ENCODE measurements around the gene NCF4.

DNA sequence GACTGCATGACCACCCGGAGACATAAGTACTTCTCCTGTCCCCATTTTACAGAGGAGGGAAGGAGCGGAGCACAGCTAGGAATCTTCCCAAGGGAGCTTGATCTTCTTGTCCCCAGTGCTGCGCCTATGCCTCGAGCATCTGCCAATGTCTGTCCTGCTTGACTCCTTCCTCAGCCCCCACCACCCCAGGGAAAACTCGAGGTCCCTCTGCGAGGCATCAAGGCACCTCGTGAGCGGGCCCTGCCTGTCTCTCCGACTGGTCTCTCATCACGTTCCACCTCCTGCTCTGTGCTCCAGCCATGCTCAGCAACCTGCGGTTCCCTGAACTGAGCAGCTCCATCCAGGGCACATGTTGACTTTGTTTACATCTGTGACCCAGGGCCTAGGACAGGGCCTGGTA, 2.5 kb downstream of the NCF4 start:
- TF ChIP-seq PPARA (CRISPR knock-in tag; IDR thresholded peaks at IDR 0.05; ENCODE audit: borderline replicate concordance) (no peak), ESRRG (CRISPR knock-in tag; IDR thresholded peaks at IDR 0.05) (no peak), ZC3H10 (CRISPR knock-in tag; IDR thresholded peaks at IDR 0.05) (no peak), ZNF565 (CRISPR knock-in tag; conservative IDR thresholded peaks at IDR 0.05; ENCODE audit: low read depth) (no peak), ZFP3 (CRISPR knock-in tag; IDR thresholded peaks at IDR 0.05) (no peak), OSR1 (CRISPR knock-in tag; IDR thresholded peaks at IDR 0.05) (no peak), ZFP30 (CRISPR knock-in tag; IDR thresholded peaks at IDR 0.05) (no peak), GLIS3 (CRISPR knock-in tag; IDR thresholded peaks at IDR 0.05) (no peak), ZNF70 (CRISPR knock-in tag; IDR thresholded peaks at IDR 0.05) (no peak), TCF4 (CRISPR knock-in tag; IDR thresholded peaks at IDR 0.05; ENCODE audit: borderline replicate concordance) (no peak)
- TF ChIP-seq, protein P1, sequence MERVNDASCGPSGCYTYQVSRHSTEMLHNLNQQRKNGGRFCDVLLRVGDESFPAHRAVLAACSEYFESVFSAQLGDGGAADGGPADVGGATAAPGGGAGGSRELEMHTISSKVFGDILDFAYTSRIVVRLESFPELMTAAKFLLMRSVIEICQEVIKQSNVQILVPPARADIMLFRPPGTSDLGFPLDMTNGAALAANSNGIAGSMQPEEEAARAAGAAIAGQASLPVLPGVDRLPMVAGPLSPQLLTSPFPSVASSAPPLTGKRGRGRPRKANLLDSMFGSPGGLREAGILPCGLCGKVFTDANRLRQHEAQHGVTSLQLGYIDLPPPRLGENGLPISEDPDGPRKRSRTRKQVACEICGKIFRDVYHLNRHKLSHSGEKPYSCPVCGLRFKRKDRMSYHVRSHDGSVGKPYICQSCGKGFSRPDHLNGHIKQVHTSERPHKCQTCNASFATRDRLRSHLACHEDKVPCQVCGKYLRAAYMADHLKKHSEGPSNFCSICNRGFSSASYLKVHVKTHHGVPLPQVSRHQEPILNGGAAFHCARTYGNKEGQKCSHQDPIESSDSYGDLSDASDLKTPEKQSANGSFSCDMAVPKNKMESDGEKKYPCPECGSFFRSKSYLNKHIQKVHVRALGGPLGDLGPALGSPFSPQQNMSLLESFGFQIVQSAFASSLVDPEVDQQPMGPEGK (CRISPR knock-in tag; IDR thresholded peaks at IDR 0.05; ENCODE audit: borderline replicate concordance): no peak
- TF ChIP-seq, protein P2, sequence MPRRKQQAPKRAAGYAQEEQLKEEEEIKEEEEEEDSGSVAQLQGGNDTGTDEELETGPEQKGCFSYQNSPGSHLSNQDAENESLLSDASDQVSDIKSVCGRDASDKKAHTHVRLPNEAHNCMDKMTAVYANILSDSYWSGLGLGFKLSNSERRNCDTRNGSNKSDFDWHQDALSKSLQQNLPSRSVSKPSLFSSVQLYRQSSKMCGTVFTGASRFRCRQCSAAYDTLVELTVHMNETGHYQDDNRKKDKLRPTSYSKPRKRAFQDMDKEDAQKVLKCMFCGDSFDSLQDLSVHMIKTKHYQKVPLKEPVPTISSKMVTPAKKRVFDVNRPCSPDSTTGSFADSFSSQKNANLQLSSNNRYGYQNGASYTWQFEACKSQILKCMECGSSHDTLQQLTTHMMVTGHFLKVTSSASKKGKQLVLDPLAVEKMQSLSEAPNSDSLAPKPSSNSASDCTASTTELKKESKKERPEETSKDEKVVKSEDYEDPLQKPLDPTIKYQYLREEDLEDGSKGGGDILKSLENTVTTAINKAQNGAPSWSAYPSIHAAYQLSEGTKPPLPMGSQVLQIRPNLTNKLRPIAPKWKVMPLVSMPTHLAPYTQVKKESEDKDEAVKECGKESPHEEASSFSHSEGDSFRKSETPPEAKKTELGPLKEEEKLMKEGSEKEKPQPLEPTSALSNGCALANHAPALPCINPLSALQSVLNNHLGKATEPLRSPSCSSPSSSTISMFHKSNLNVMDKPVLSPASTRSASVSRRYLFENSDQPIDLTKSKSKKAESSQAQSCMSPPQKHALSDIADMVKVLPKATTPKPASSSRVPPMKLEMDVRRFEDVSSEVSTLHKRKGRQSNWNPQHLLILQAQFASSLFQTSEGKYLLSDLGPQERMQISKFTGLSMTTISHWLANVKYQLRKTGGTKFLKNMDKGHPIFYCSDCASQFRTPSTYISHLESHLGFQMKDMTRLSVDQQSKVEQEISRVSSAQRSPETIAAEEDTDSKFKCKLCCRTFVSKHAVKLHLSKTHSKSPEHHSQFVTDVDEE (CRISPR knock-in tag; IDR thresholded peaks at IDR 0.05): no peak
